H1 (cell line): Measurements from ENCODE around the gene PEAK3. TPM values are rescaled to one million over a fixed set of nuclear protein-coding genes. Genes with fewer than 3 reads are reported as not detected.

Experiments used
- CTCF ChIA-PET: fragments of 300-600 bp; sonication (Branson Sonifier 250); formaldehyde crosslinking; loops from one replicate; lab custom pipeline; 2021; ENCODE audit not compliant: partially characterized antibody; lab: Charles Lee
- POLR2A ChIA-PET: fragments of 300-600 bp; sonication (Branson Sonifier 250); formaldehyde crosslinking; loops from one replicate; lab custom pipeline; 2021; ENCODE audit warnings: inconsistent platforms; ENCODE audit not compliant: partially characterized antibody; lab: Charles Lee
- DNase-seq, 2 experiments: peaks; one replicate each; pipeline versions ENCODE4 v3.0.0 to v3.0.0-alpha.2; 2010 to 2022; ENCODE audit warnings: low spot score in 2 of 2, low read depth in 1 of 2, mixed read lengths in 1 of 2
- FAIRE-seq: peaks from 2 replicates; lab custom pipeline; 2011; peaks lifted over from hg19 to GRCh38; lab: Jason Lieb, UNC
- H2AFZ ChIP-seq: 2 replicates; pipeline ENCODE4 v1.8.1; 2012; ENCODE audit warnings: low read length, inconsistent platforms
- H2AK5ac ChIP-seq: 2 replicates; pipeline ENCODE4 v1.6.1; 2013; ENCODE audit warnings: low read depth, low read length
- H2BK120ac ChIP-seq: replicated peaks from 2 replicates; pipeline ENCODE3; 2013; ENCODE audit warnings: low read depth, low read length, inconsistent platforms
- H2BK12ac ChIP-seq: 2 replicates; pipeline ENCODE4 v1.6.1; 2013; ENCODE audit warnings: low read depth, low read length
- H2BK15ac ChIP-seq: 2 replicates; pipeline ENCODE4 v1.6.1; 2013; ENCODE audit warnings: low read length
- H2BK20ac ChIP-seq: 2 replicates; pipeline ENCODE4 v1.6.1; 2013; ENCODE audit warnings: low read length
- H2BK5ac ChIP-seq: 2 replicates; pipeline ENCODE4 v1.6.1; 2013; ENCODE audit warnings: low read depth, low read length
- H3K14ac ChIP-seq: 2 replicates; pipeline ENCODE4 v1.6.1; 2013; ENCODE audit warnings: inconsistent platforms; ENCODE audit not compliant: insufficient read length
- H3K18ac ChIP-seq: 2 replicates; pipeline ENCODE4 v1.6.1; 2013; ENCODE audit warnings: low read length; ENCODE audit errors: extremely low read depth
- H3K23ac ChIP-seq: 2 replicates; pipeline ENCODE4 v1.6.1; 2013; ENCODE audit warnings: inconsistent platforms; ENCODE audit not compliant: insufficient read length
- H3K23me2 ChIP-seq: 2 replicates; pipeline ENCODE4 v1.6.1; 2013; ENCODE audit warnings: low read depth, low read length
- H3K27ac ChIP-seq: 2 replicates; pipeline ENCODE4 v1.6.1; 2011; ENCODE audit warnings: low read depth, low read length, inconsistent platforms
- H3K27me3 ChIP-seq, 4 experiments: replicated peaks in 1 of 4; 1 replicate in 1 of 4; 2 replicates in 3 of 4; pipeline versions ENCODE4 v1.6.1 to v1.8.1; 2011 to 2013; ENCODE audit warnings: low read length in 3 of 4, mild to moderate bottlenecking in 3 of 4, inconsistent platforms in 2 of 4, mixed read lengths in 2 of 4, moderate library complexity in 1 of 4; ENCODE audit not compliant: control insufficient read depth in 3 of 4, insufficient read depth in 3 of 4; ENCODE audit errors: extremely low read depth in 1 of 4
- H3K36me3 ChIP-seq, 4 experiments: 2 replicates each; pipeline versions ENCODE4 v1.6.1 to v1.8.1; 2011 to 2013; ENCODE audit warnings: mild to moderate bottlenecking in 4 of 4, low read length in 3 of 4, moderate library complexity in 2 of 4, control low read depth in 1 of 4, inconsistent platforms in 1 of 4; ENCODE audit not compliant: insufficient read depth in 4 of 4, control insufficient read depth in 2 of 4
- H3K4ac ChIP-seq: replicated peaks from 2 replicates; pipeline ENCODE3; 2013; ENCODE audit warnings: low read length, low read depth, mixed read lengths, inconsistent platforms; ENCODE audit not compliant: insufficient read length
- H3K4me1 ChIP-seq, 4 experiments: replicated peaks in 1 of 4; 1 replicate in 1 of 4; 2 replicates in 3 of 4; pipeline versions ENCODE4 v1.6.1 to v1.8.1; 2011 to 2013; ENCODE audit warnings: low read length in 3 of 4, inconsistent platforms in 2 of 4, mixed read lengths in 1 of 4; ENCODE audit not compliant: insufficient read depth in 4 of 4, control insufficient read depth in 3 of 4
- H3K4me2 ChIP-seq, 2 experiments: 2 replicates each; pipeline versions ENCODE4 v1.6.1 to v1.8.1; 2011 to 2013; ENCODE audit warnings: low read depth in 2 of 2, low read length in 2 of 2, control low read depth in 1 of 2, inconsistent platforms in 1 of 2, mild to moderate bottlenecking in 1 of 2; ENCODE audit not compliant: insufficient read depth in 1 of 2
- H3K4me3 ChIP-seq, 4 experiments: fragments of 200-600, 300-600 bp in 1 of 4; sonication (generic), shearing (Covaris generic), sonication (Bioruptor Twin) in 1 of 4; 2 replicates each; pipeline versions ENCODE4 v1.5.1 to v1.8.1; 2011 to 2016; ENCODE audit warnings: low read length in 4 of 4, low read depth in 3 of 4, control low read depth in 2 of 4, inconsistent platforms in 2 of 4, mild to moderate bottlenecking in 2 of 4, mixed read lengths in 1 of 4, moderate library complexity in 1 of 4; ENCODE audit not compliant: insufficient read depth in 2 of 4; ENCODE audit errors: extremely low read depth in 1 of 4
- H3K56ac ChIP-seq: replicated peaks from 2 replicates; pipeline ENCODE3; 2013; ENCODE audit warnings: low read depth, mild to moderate bottlenecking, mixed read lengths, low read length, inconsistent platforms; ENCODE audit not compliant: insufficient read length
- H3K79me1 ChIP-seq: 2 replicates; pipeline ENCODE4 v1.6.1; 2013; ENCODE audit warnings: low read depth, low read length, control low read depth
- H3K79me2 ChIP-seq, 2 experiments: 2 replicates each; pipeline versions ENCODE4 v1.6.1 to v1.8.1; 2012 to 2013; ENCODE audit warnings: low read length in 2 of 2, mild to moderate bottlenecking in 2 of 2, inconsistent platforms in 1 of 2; ENCODE audit not compliant: insufficient read depth in 2 of 2, control insufficient read depth in 1 of 2
- H3K9ac ChIP-seq, 4 experiments: replicated peaks in 1 of 4; 1 replicate in 1 of 4; 2 replicates in 3 of 4; pipeline versions ENCODE4 v1.6.1 to v1.8.1; 2011 to 2013; ENCODE audit warnings: low read depth in 3 of 4, low read length in 3 of 4, control low read depth in 2 of 4, mild to moderate bottlenecking in 2 of 4, moderate library complexity in 2 of 4, inconsistent platforms in 1 of 4; ENCODE audit errors: extremely low read depth in 1 of 4
- H3K9me3 ChIP-seq, 2 experiments: 2 replicates each; pipeline versions ENCODE4 v1.6.1 to v1.8.1; 2012 to 2013; ENCODE audit warnings: mild to moderate bottlenecking in 2 of 2, moderate library complexity in 2 of 2, control low read depth in 1 of 2, inconsistent platforms in 1 of 2, low read depth in 1 of 2, low read length in 1 of 2, mixed read lengths in 1 of 2; ENCODE audit not compliant: insufficient read depth in 2 of 2
- H4K20me1 ChIP-seq, 2 experiments: replicated peaks in 1 of 2; 2 replicates each; pipeline versions ENCODE3 to v1.8.1; 2011 to 2013; ENCODE audit warnings: inconsistent platforms in 2 of 2, low read length in 2 of 2, mild to moderate bottlenecking in 1 of 2; ENCODE audit not compliant: insufficient read depth in 2 of 2, control insufficient read depth in 1 of 2
- H4K5ac ChIP-seq: 2 replicates; pipeline ENCODE4 v1.6.1; 2013; ENCODE audit warnings: low read length, low read depth, mixed read lengths, inconsistent platforms; ENCODE audit not compliant: insufficient read length
- H4K8ac ChIP-seq: 2 replicates; pipeline ENCODE4 v1.8.0; 2013; ENCODE audit warnings: mild to moderate bottlenecking, moderate library complexity, low read length, inconsistent platforms; ENCODE audit not compliant: insufficient read depth; ENCODE audit errors: extremely low read depth
- H4K91ac ChIP-seq: replicated peaks from 2 replicates; pipeline ENCODE3; 2013; ENCODE audit warnings: low read length, mixed read lengths, inconsistent platforms; ENCODE audit not compliant: insufficient read length
- CEBPB ChIP-seq: IDR thresholded peaks from 2 replicates; pipeline ENCODE4 v1.6.1; 2012; ENCODE audit warnings: low read depth, low read length
- FOSL1 ChIP-seq: IDR thresholded peaks from 2 replicates; pipeline ENCODE4 v1.6.1; 2011; ENCODE audit warnings: mild to moderate bottlenecking, low read depth, low read length, moderate library complexity; ENCODE audit not compliant: insufficient read depth
- KDM1A ChIP-seq: fragments of 200-600, 300-600 bp; sonication (generic); IDR thresholded peaks from 2 replicates; pipeline ENCODE4 v1.7.1; 2016; ENCODE audit warnings: mild to moderate bottlenecking, low read length, borderline replicate concordance
- TAF7 ChIP-seq: optimal IDR thresholded peaks from 2 replicates; pipeline ENCODE3; 2011; ENCODE audit warnings: low read depth, mild to moderate bottlenecking, inconsistent platforms, low read length, moderate library complexity, borderline replicate concordance
- TBP ChIP-seq: IDR thresholded peaks from 2 replicates; pipeline ENCODE4 v1.6.1; 2011; ENCODE audit warnings: low read depth, low read length, improper control_type of control experiment
- WGBS, 2 experiments: shearing (Covaris generic) in 1 of 2; methylation state at CpG; one replicate each; pipeline versions ENCODE4 v1.1.6 to v1.1.7; 2013 to 2015; ENCODE audit warnings: low lambda C conversion rate in 2 of 2, mixed read lengths in 2 of 2, inconsistent platforms in 1 of 2, low coverage in 1 of 2, missing lambda C conversion rate in 1 of 2; ENCODE audit not compliant: insufficient replicate concordance in 2 of 2, insufficient coverage in 1 of 2, insufficient read length in 1 of 2; ENCODE audit errors: extremely low coverage in 1 of 2, missing lambda C conversion rate in 1 of 2; 5-methylcytosine and 5-hydroxymethylcytosine counted together
- polyA plus RNA-seq, 7 experiments: library from polyadenylated mRNA; depleted of rRNA in 3 of 7; stranded (reverse) in 5 of 7; unstranded in 2 of 7; fragments of >200 nt in 5 of 7; fragments of 200-250 nt in 2 of 7; gene quantifications; 1 replicate in 5 of 7; 2 replicates in 1 of 7; 4 replicates in 1 of 7; pipeline versions ENCODE4 v1.2.1 to v1.2.3, GENCODE V29; 2011 to 2013; ENCODE audit warnings: missing spikeins in 2 of 7, mixed read lengths in 2 of 7
- total RNA-seq: library from RNA; stranded (reverse); fragmentation: NEBNext Ultra II Directional; extraction: Animal tissue kit (Norgen Biotek cat#: 25700); gene quantifications from 2 replicates; pipeline ENCODE4 v1.2.1, GENCODE V29; 2021

PEAK3 gene
- total and polyA plus RNA-seq, 2 of the 8 experiments (the other 6 are each of a cell fraction or from before 2014, with no cell fraction given): not detected

DNA sequence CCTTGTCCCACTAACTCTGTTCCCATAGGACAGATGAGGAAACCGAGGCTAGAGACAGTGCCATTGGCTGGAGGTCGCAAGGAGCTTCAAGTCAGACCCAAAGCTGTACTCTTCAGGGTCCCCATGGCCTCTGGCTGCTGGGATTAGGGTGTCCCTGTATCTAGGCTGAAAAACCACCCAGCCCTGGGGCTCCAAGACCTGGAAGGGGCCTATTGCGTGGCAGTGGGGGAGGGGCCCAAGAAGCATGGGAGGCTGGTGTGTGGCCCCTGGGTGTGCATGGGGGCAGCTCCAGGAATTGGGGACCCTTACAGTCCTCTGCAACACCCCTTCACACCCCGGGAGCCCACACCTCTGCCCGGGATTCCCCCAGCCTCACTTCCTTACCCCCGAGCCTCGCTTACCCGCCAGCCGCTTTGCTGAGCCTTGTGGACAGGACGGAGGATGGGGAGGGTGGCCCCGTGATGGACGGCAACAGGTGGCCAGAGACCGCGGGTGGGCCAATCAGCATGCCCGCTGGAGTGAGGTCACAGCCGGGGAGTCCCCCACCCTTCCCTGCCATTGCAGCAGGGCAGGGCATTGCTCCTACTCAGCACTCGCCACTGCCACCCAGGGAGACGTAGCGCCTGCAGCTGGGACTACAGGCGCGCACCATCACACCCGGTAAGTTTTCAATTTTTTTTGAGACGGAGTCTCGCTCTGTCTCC lies 25.8 kb downstream of the PEAK3 start, which contains the start of gene JSRP1:
JSRP1 (minus strand) TSS at position 436 of the 704 bp plus-strand sequence. CDS start 1,103 bp downstream, outside the sequence.
- H2BK12ac ChIP-seq: 0 out of 2 replicates have a peak within 1 kb of the TSS, but pooled peaks have one; percentile 9
- no peak within 1 kb of the TSS for H3K9ac ChIP-seq
- H3K79me1 ChIP-seq: no peaks in the 10 kb centered on the region
- 89% methylated on average over 22 of the region's 24 CpGs; no CpG with 5 or more reads in 1 of the 2 experiments for WGBS, 2 experiments
- no peaks in the 10 kb centered on the region; a peak in 1 of 8 replicates for H3K36me3 ChIP-seq
- TF ChIP-seq TBP (no peak), FOSL1 (no peak), KDM1A (no peak), CEBPB (no peak), TAF7 (no peak)
- H3K23ac ChIP-seq: no peak within 1 kb of the TSS
- no peak within 1 kb of the TSS; the same call in 1 of the 2 replicates for H4K8ac ChIP-seq
- no peak within 1 kb of the TSS for H3K14ac ChIP-seq
- no peaks in the 10 kb centered on the region for H4K20me1 ChIP-seq
- H2BK20ac ChIP-seq: no peak within 1 kb of the TSS
- H3K9me3 ChIP-seq: no peaks in the 10 kb centered on the region; a peak in 1 of 4 replicates
- H2BK15ac ChIP-seq: 0 out of 2 replicates have a peak within 1 kb of the TSS, but pooled peaks have one; percentile 61
- peaks cover 12% of the 10 kb centered on the region; the same call in 1 of the 2 replicates for H3K23me2 ChIP-seq
- no peak within 1 kb of the TSS for H4K5ac ChIP-seq
- ChIA-PET POLR2A (interaction anchor here (15.7 to 18.7 kb wide), 2 partner anchors 13 to 14 kb away, joined by 206 to 330 read pairs; partner anchors contain the start of gene SF3A2), CTCF (interaction anchor here (0.9 to 5.9 kb wide), 5 partner anchors 11 to 59 kb away, joined by 3 to 42 read pairs (median 3); no protein-coding TSS in a partner anchor)
- no peak within 1 kb of the TSS for H3K4me3 ChIP-seq
- H2AFZ ChIP-seq: no peak within 1 kb of the TSS
- no peak within 1 kb of the TSS for H3K27ac ChIP-seq
- FAIRE-seq: no peak
- H3K4ac ChIP-seq: no peak within 1 kb of the TSS
- no peak within 1 kb of the TSS for H3K4me2 ChIP-seq
- no peak within 1 kb of the TSS for H2BK5ac ChIP-seq
- no peak within 1 kb of the TSS for H2BK120ac ChIP-seq
- no peaks in the 10 kb centered on the region for H3K79me2 ChIP-seq
- H3K27me3 ChIP-seq: peaks cover 0 to 23% (median 12%) of the 10 kb centered on the region in 4 experiments; a peak in 6 of 7 replicates
- no peak within 1 kb of the TSS for H3K18ac ChIP-seq
- no peak within 1 kb of the TSS for H4K91ac ChIP-seq
- no peak within 1 kb of the TSS for H2AK5ac ChIP-seq
- H3K56ac ChIP-seq: no peak within 1 kb of the TSS
- H3K4me1 ChIP-seq: peaks cover 0 to 4% (median 2%) of the 10 kb centered on the region in 4 experiments; a peak in 5 of 7 replicates
- no peak for DNase-seq
